T-cell (primary cell): ENCODE results near the gene VEGFB. TPM values are rescaled to one million over a fixed set of nuclear protein-coding genes. Genes with fewer than 3 reads are reported as not detected.

Experiments used
- ATAC-seq, 4 experiments: fragments of 200-7000 bp in 3 of 4; fragments of 150-1000 bp in 1 of 4; cut with Tn5 transposase; replicated peaks in 1 of 4; 1 replicate in 3 of 4; 2 replicates in 1 of 4; pipeline ENCODE4 v1.10.0; 2021; ENCODE audit warnings: moderate library complexity in 3 of 4, mild to moderate bottlenecking in 2 of 4, moderate number of reproducible peaks in 1 of 4
- CTCF ChIA-PET, 2 donors: fragments of 300-600 bp; sonication (Branson Sonifier 250); formaldehyde crosslinking; loops; one replicate each; lab custom pipeline; 2022; ENCODE audit warnings: antibody characterized with exemption in 2 of 2; lab: Charles Lee
- POLR2A ChIA-PET, 2 donors: fragments of 300-600 bp; sonication (Branson Sonifier 250); formaldehyde crosslinking; loops; one replicate each; lab custom pipeline; 2022; ENCODE audit warnings: antibody characterized with exemption in 2 of 2; lab: Charles Lee
- DNase-seq, 35 experiments: peaks; one replicate each; pipeline versions ENCODE4 v3.0.0 to v3.0.0-alpha.2; 2013 to 2023
- H3K27ac ChIP-seq: one replicate; pipeline ENCODE4 v1.5.1; 2013; ENCODE audit warnings: low read length
- H3K27me3 ChIP-seq, 2 experiments: replicated peaks in 1 of 2; 1 replicate in 1 of 2; 2 replicates in 1 of 2; pipeline versions ENCODE4 v1.6.1 to v1.7.0; 2013; ENCODE audit warnings: low read length in 1 of 2, mixed read lengths in 1 of 2; ENCODE audit not compliant: control insufficient read depth in 2 of 2, insufficient read depth in 2 of 2; ENCODE audit errors: extremely low read depth in 1 of 2
- H3K36me3 ChIP-seq, 2 donors: 1 replicate in 1 of 2; 2 replicates in 1 of 2; pipeline versions ENCODE4 v1.6.1 to v1.7.0; 2013; ENCODE audit warnings: low read length in 1 of 2; ENCODE audit not compliant: control insufficient read depth in 2 of 2, insufficient read depth in 1 of 2; ENCODE audit errors: extremely low read depth in 1 of 2
- H3K4me1 ChIP-seq, 2 experiments: 1 replicate in 1 of 2; 2 replicates in 1 of 2; pipeline versions ENCODE4 v1.6.1 to v1.7.0; 2013; ENCODE audit warnings: low read length in 2 of 2, mixed read lengths in 1 of 2; ENCODE audit not compliant: insufficient read depth in 2 of 2, control insufficient read depth in 1 of 2; ENCODE audit errors: extremely low read depth in 1 of 2
- H3K4me3 ChIP-seq, 2 donors: 1 replicate in 1 of 2; 2 replicates in 1 of 2; pipeline versions ENCODE4 v1.5.1 to v1.7.0; 2013; ENCODE audit warnings: mild to moderate bottlenecking in 2 of 2, low read length in 1 of 2, moderate library complexity in 1 of 2; ENCODE audit not compliant: control insufficient read depth in 1 of 2; ENCODE audit errors: extremely low read depth in 1 of 2
- H3K9me3 ChIP-seq: 2 replicates; pipeline ENCODE4 v1.7.0; 2013
- H3K27ac Mint-ChIP-seq, 2 donors: one replicate each; pipeline ENCODE4 v1.8.0; 2020 to 2021; ENCODE audit warnings: mild to moderate bottlenecking in 2 of 2, mixed read lengths in 2 of 2
- H3K27me3 Mint-ChIP-seq, 2 donors: one replicate each; pipeline ENCODE4 v1.8.0; 2021 to 2022; ENCODE audit warnings: mixed read lengths in 2 of 2
- H3K36me3 Mint-ChIP-seq: one replicate; pipeline ENCODE4 v1.8.0; 2021; ENCODE audit warnings: mixed read lengths
- H3K4me1 Mint-ChIP-seq, 3 donors: one replicate each; pipeline ENCODE4 v1.8.0; 2020 to 2022; ENCODE audit warnings: mixed read lengths in 3 of 3, mild to moderate bottlenecking in 1 of 3
- H3K4me3 Mint-ChIP-seq, 3 donors: one replicate each; pipeline ENCODE4 v1.8.0; 2020 to 2022; ENCODE audit warnings: mild to moderate bottlenecking in 3 of 3, mixed read lengths in 3 of 3, moderate library complexity in 3 of 3
- H3K9me3 Mint-ChIP-seq, 3 donors: one replicate each; pipeline ENCODE4 v1.8.0; 2020 to 2022; ENCODE audit warnings: mixed read lengths in 3 of 3
- WGBS: methylation state at CpG from one replicate; pipeline ENCODE4 v1.1.5; 2013; ENCODE audit warnings: missing lambda C conversion rate; ENCODE audit not compliant: insufficient coverage; 5-methylcytosine and 5-hydroxymethylcytosine counted together
- total RNA-seq, 35 experiments: library from RNA in 6 of 35; stranded (reverse) in 6 of 35; fragments of 120-200 nt in 1 of 35; gene quantifications; one replicate each; pipeline versions ENCODE4 v1.2.1 to v1.2.4 and lab custom pipeline; 2013 to 2026

The VEGFB gene
- total RNA-seq, 5 donors from 2014 or later (not counting 1 experiment from before 2014, with no cell fraction given), result 47.9 to 80.7 (median 76.0) TPM

- ATAC-seq (peak; percentile 80 to 88 (median 82)), DNase-seq (peak in 13 of 35 experiments; percentile 99 to 100 (median 100))
- no peaks in the 10 kb centered on the region for H3K27me3 Mint-ChIP-seq
- Histone ChIP-seq H3K27ac (peak overlapping the region; percentile 97), H3K36me3 (peaks cover 16 to 27% of the 10 kb centered on the region in 2 donors), H3K4me3 (peak overlapping the region; percentile 49 to 73), H3K27me3 (no peaks in the 10 kb centered on the region), H3K4me1 (peaks cover 9 to 48% of the 10 kb centered on the region in 2 experiments), H3K9me3 (no peaks in the 10 kb centered on the region)
- 1% methylated on average over 22 of the region's 24 CpGs for WGBS
- H3K9me3 Mint-ChIP-seq, result no peaks in the 10 kb centered on the region
- peaks cover 37 to 43% (median 39%) of the 10 kb centered on the region in 3 donors for H3K4me1 Mint-ChIP-seq
- H3K27ac Mint-ChIP-seq, result peak overlapping the region; percentile 97
- ChIA-PET POLR2A (interaction anchor here (0.6 to 1.0 kb wide), 3 partner anchors 43 to 76 kb away, joined by 3 to 5 read pairs (median 3); partner anchors contain the start of genes BAD (in 1 of the 2) and TRMT112 (in 1 of the 2)), CTCF (interaction anchor here in 1 of 2 donors (0.6 to 1.1 kb wide), 7 partner anchors 35 to 77 kb away, joined by 3 to 9 read pairs (median 5); partner anchors contain the start of genes BAD, FERMT3, PRDX5 and TRMT112)
- peak overlapping the region; percentile 83 to 93 (median 89) for H3K4me3 Mint-ChIP-seq
- H3K36me3 Mint-ChIP-seq, result no peaks in the 10 kb centered on the region
Observed at GRCh38 chr11:64241241-64241490, 6.8 kb downstream of the VEGFB start.

GRCh38 chr11:64241491-64242374, 7.3 kb downstream of the VEGFB start:
- peak overlapping the region; percentile 49 to 73 for H3K4me3 ChIP-seq

GRCh38 chr11:64243236-64243854, 9.0 kb downstream of the VEGFB start:
- peak overlapping the region; percentile 46 to 93 (median 66) for H3K4me3 Mint-ChIP-seq
- no peaks in the 10 kb centered on the region for H3K27me3 Mint-ChIP-seq
- no peaks in the 10 kb centered on the region for H3K36me3 Mint-ChIP-seq
- POLR2A ChIA-PET, result interaction anchor here in 1 of 2 donors (0.5 kb wide), 1 partner anchor 534 kb away, joined by 3 read pairs; no protein-coding TSS in a partner anchor
- no CpG with 5 or more reads among the region's 8 CpGs for WGBS
- Histone ChIP-seq H3K4me1 (peaks cover 12 to 60% of the 10 kb centered on the region in 2 experiments), H3K27me3 (no peaks in the 10 kb centered on the region), H3K27ac (no peak overlapping the region), H3K9me3 (no peaks in the 10 kb centered on the region), H3K4me3 (no peak overlapping the region), H3K36me3 (peaks cover 8 to 17% of the 10 kb centered on the region in 2 donors)
- no peaks in the 10 kb centered on the region for H3K9me3 Mint-ChIP-seq
- ATAC-seq (no peak), DNase-seq (no peak)
- H3K4me1 Mint-ChIP-seq, result peaks cover 36 to 50% (median 49%) of the 10 kb centered on the region in 3 donors
- H3K27ac Mint-ChIP-seq, result peak overlapping the region; percentile 72 to 77
- CTCF ChIA-PET, result interaction anchor here in 1 of 2 donors (1.0 kb wide), 1 partner anchor 39 kb away, joined by 3 read pairs; no protein-coding TSS in a partner anchor

More at GRCh38 chr11:64241491-64242374, 7.3 kb downstream of the VEGFB start:
- H3K4me1 Mint-ChIP-seq, result peaks cover 37 to 43% (median 39%) of the 10 kb centered on the region in 3 donors
- Histone ChIP-seq H3K4me1 (peaks cover 9 to 49% of the 10 kb centered on the region in 2 experiments), H3K36me3 (peaks cover 16 to 27% of the 10 kb centered on the region in 2 donors), H3K9me3 (no peaks in the 10 kb centered on the region), H3K27me3 (no peaks in the 10 kb centered on the region), H3K27ac (peak overlapping the region; percentile 97)
- no peaks in the 10 kb centered on the region for H3K9me3 Mint-ChIP-seq
- H3K27me3 Mint-ChIP-seq, result no peaks in the 10 kb centered on the region
- DNase-seq (peak in 23 of 35 experiments; percentile 30 to 100 (median 99)), ATAC-seq (peak in 2 of 4 experiments; percentile 1 to 2)
- ChIA-PET POLR2A (interaction anchor here (0.6 to 1.0 kb wide), 4 partner anchors 43 to 76 kb away, joined by 3 to 5 read pairs (median 3); partner anchors contain the start of genes BAD (in 1 of the 2) and TRMT112 (in 1 of the 2)), CTCF (interaction anchor here in 1 of 2 donors (0.6 to 1.1 kb wide), 7 partner anchors 35 to 77 kb away, joined by 3 to 9 read pairs (median 5); partner anchors contain the start of genes BAD, FERMT3, PRDX5 and TRMT112)
- WGBS, result under 1% methylated on average over 55 of the region's 63 CpGs
- H3K4me3 Mint-ChIP-seq, result peak overlapping the region; percentile 83 to 93 (median 89)
- no peaks in the 10 kb centered on the region for H3K36me3 Mint-ChIP-seq
- H3K27ac Mint-ChIP-seq, result peak overlapping the region; percentile 97

- Histone ChIP-seq H3K9me3 (no peaks in the 10 kb centered on the region), H3K36me3 (peaks cover 6 to 10% of the 10 kb centered on the region in 2 donors), H3K27ac (no peak overlapping the region), H3K27me3 (no peaks in the 10 kb centered on the region), H3K4me1 (peaks cover 12 to 60% of the 10 kb centered on the region in 2 experiments), H3K4me3 (no peak overlapping the region)
- Mint-ChIP-seq H3K4me3 (peak overlapping the region; percentile 13 to 93 (median 66)), H3K27me3 (no peaks in the 10 kb centered on the region), H3K36me3 (no peaks in the 10 kb centered on the region), H3K27ac (peak overlapping the region; percentile 72 to 77), H3K4me1 (peaks cover 36 to 50% (median 49%) of the 10 kb centered on the region in 3 donors), H3K9me3 (no peaks in the 10 kb centered on the region)
- ATAC-seq (no peak), DNase-seq (no peak)
- 49% methylated on average over 2 of the region's 5 CpGs for WGBS
- POLR2A ChIA-PET, result interaction anchor here in 1 of 2 donors (0.5 kb wide), 1 partner anchor 533 kb away, joined by 3 read pairs; no protein-coding TSS in a partner anchor
- CTCF ChIA-PET, result no interaction called here
Observed at GRCh38 chr11:64244107-64244506, 9.7 kb downstream of the VEGFB start.

GRCh38 chr11:64244966-64245365, 10.6 kb downstream of the VEGFB start:
- Histone ChIP-seq H3K27ac (peak overlapping the region; percentile 30), H3K27me3 (no peaks in the 10 kb centered on the region), H3K4me3 (peak overlapping the region in 1 of 2 donors; percentile 64), H3K9me3 (no peaks in the 10 kb centered on the region), H3K36me3 (peaks cover 6 to 10% of the 10 kb centered on the region in 2 donors), H3K4me1 (peaks cover 12 to 57% of the 10 kb centered on the region in 2 experiments)
- Mint-ChIP-seq H3K4me1 (peaks cover 38 to 48% (median 45%) of the 10 kb centered on the region in 3 donors), H3K4me3 (peak overlapping the region; percentile 80 to 90 (median 89)), H3K27ac (peak overlapping the region; percentile 87 to 88), H3K9me3 (no peaks in the 10 kb centered on the region), H3K36me3 (no peaks in the 10 kb centered on the region), H3K27me3 (no peaks in the 10 kb centered on the region)
- no peak for ATAC-seq
- DNase-seq, result no peak
- ChIA-PET CTCF (interaction anchor here in 1 of 2 donors (0.6 to 1.1 kb wide), 4 partner anchors 18 to 73 kb away, joined by 3 to 4 read pairs (median 3); partner anchors contain the start of gene PRDX5), POLR2A (interaction anchor here in 1 of 2 donors (0.6 to 0.7 kb wide), 3 partner anchors 14 to 21 kb away, joined by 3 to 11 read pairs (median 4); no protein-coding TSS in a partner anchor)
- 43% methylated on average over 3 of the region's 6 CpGs for WGBS
